Endodermal cell (in vitro differentiated cells): ENCODE data around the gene MRPS35. TPM values are rescaled to one million over a fixed set of nuclear protein-coding genes. Genes with fewer than 3 reads are reported as not detected.
A peak's percentile ranks its signal among the peaks of the same experiment; 100 is the strongest.

Experiments used
- DNase-seq: peaks from one replicate; pipeline ENCODE4 v3.0.0-alpha.2; 2017
- H3K27ac ChIP-seq: 2 replicates; pipeline ENCODE4 v1.5.1; 2013; ENCODE audit warnings: mild to moderate bottlenecking, low read depth, low read length, moderate library complexity
- H3K27me3 ChIP-seq: 2 replicates; pipeline ENCODE4 v1.6.1; 2013; ENCODE audit warnings: mild to moderate bottlenecking, low read length, moderate library complexity; ENCODE audit not compliant: insufficient read depth, control insufficient read depth, poor library complexity, severe bottlenecking
- H3K36me3 ChIP-seq: 2 replicates; pipeline ENCODE4 v1.7.0; 2013; ENCODE audit warnings: mild to moderate bottlenecking, low read length, moderate library complexity; ENCODE audit not compliant: control insufficient read depth, insufficient read depth
- H3K4me1 ChIP-seq: one replicate; pipeline ENCODE4 v1.7.0; 2013; ENCODE audit warnings: low read length; ENCODE audit not compliant: control insufficient read depth, insufficient read depth
- H3K4me3 ChIP-seq: 2 replicates; pipeline ENCODE4 v1.5.1; 2013; ENCODE audit warnings: mild to moderate bottlenecking, low read length, moderate library complexity
- H3K9ac ChIP-seq: 2 replicates; pipeline ENCODE4 v1.6.1; 2013; ENCODE audit warnings: mild to moderate bottlenecking, low read length, moderate library complexity; ENCODE audit not compliant: poor library complexity, severe bottlenecking; ENCODE audit errors: extremely low read depth
- H3K9me3 ChIP-seq: 2 replicates; pipeline ENCODE4 v1.6.1; 2013; ENCODE audit warnings: mild to moderate bottlenecking, low read length, moderate library complexity; ENCODE audit not compliant: control insufficient read depth
- H3K27ac Mint-ChIP-seq: 2 replicates; pipeline ENCODE4 v1.8.0; 2020; ENCODE audit warnings: mixed read lengths
- H3K27me3 Mint-ChIP-seq: 2 replicates; pipeline ENCODE4 v1.8.0; 2021; ENCODE audit warnings: mild to moderate bottlenecking, mixed read lengths; ENCODE audit not compliant: insufficient read depth
- H3K36me3 Mint-ChIP-seq: 2 replicates; pipeline ENCODE4 v1.8.0; 2020; ENCODE audit warnings: low read depth, mixed read lengths
- H3K4me1 Mint-ChIP-seq: 2 replicates; pipeline ENCODE4 v1.8.0; 2020; ENCODE audit warnings: mixed read lengths
- H3K4me3 Mint-ChIP-seq: 2 replicates; pipeline ENCODE4 v1.8.0; 2020; ENCODE audit warnings: mild to moderate bottlenecking, moderate library complexity, mixed read lengths
- H3K9me3 Mint-ChIP-seq: 2 replicates; pipeline ENCODE4 v1.8.0; 2020; ENCODE audit warnings: mild to moderate bottlenecking, mixed read lengths
- WGBS, 2 experiments: methylation state at CpG; one replicate each; pipeline versions ENCODE4 v1.1.5 to v1.1.7; 2013; ENCODE audit warnings: missing lambda C conversion rate in 2 of 2, mixed read lengths in 1 of 2; ENCODE audit not compliant: insufficient coverage in 1 of 2, insufficient read length in 1 of 2; 5-methylcytosine and 5-hydroxymethylcytosine counted together
- total RNA-seq, 2 donors: library from RNA; stranded (reverse); fragmentation: NEBNext Ultra II Directional in 1 of 2; extraction: Animal tissue kit (Norgen Biotek cat#: 25700) in 1 of 2; gene quantifications; 2 replicates in 1 of 2; 3 replicates in 1 of 2; pipeline ENCODE4 v1.2.1, GENCODE V29; 2021
- TF ChIP-seq, protein P1 (sequence below): fragments of 200-600 bp; sonication (generic); conservative IDR thresholded peaks from 2 replicates; pipeline ENCODE4 v1.5.0; 2021; ENCODE audit warnings: antibody characterized with exemption, mild to moderate bottlenecking

Gene MRPS35
- total RNA-seq, 2 donors from 2014 or later, result 33.7 to 62.6 TPM

DNA sequence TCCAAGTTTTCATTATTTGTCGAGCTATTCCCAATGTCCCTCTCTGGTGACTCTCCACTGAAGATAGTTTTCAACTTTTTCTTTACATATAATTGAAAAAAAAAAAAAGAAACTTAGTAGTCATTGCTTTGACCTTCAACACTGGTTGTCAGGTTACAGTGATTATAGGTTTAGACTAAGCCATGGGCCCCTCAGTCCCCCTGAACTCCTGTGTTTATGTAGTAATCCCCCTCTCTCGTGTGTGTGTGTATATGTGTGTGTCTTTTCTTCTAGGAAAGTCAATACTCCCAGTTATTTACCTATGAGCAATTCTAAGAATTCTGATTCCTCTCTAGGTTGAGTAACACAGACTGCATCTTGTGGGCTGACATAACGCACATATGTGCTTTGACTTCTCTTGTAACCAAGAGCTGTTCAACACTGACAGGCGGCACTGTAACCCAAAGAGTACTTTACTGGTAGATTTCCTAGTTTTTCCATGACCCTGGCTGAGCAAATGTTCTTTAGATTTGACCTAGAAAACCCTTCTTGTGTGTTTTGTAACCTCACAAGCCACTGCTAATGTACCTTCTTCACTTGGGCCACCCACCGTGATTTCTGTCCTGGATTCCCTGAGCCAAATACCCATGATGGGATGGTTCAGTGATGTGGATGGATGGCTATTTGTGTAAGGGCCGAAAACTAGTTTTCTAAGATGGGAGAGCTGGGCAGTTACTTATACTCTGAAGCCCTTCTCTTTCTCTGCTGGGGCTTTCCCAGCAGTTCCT is 84.4 kb downstream of the MRPS35 start:
- peaks cover 87% of the 10 kb centered on the region for H3K36me3 ChIP-seq
- H3K36me3 Mint-ChIP-seq, result peaks cover 77% of the 10 kb centered on the region
- H3K4me1 Mint-ChIP-seq, result no peaks in the 10 kb centered on the region
- TF ChIP-seq, protein P1, sequence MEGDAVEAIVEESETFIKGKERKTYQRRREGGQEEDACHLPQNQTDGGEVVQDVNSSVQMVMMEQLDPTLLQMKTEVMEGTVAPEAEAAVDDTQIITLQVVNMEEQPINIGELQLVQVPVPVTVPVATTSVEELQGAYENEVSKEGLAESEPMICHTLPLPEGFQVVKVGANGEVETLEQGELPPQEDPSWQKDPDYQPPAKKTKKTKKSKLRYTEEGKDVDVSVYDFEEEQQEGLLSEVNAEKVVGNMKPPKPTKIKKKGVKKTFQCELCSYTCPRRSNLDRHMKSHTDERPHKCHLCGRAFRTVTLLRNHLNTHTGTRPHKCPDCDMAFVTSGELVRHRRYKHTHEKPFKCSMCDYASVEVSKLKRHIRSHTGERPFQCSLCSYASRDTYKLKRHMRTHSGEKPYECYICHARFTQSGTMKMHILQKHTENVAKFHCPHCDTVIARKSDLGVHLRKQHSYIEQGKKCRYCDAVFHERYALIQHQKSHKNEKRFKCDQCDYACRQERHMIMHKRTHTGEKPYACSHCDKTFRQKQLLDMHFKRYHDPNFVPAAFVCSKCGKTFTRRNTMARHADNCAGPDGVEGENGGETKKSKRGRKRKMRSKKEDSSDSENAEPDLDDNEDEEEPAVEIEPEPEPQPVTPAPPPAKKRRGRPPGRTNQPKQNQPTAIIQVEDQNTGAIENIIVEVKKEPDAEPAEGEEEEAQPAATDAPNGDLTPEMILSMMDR, result no peak
- 91 to 100% methylated on average over 2 to 4 of the region's 6 CpGs for WGBS, 2 experiments
- H3K27ac Mint-ChIP-seq, result no peak overlapping the region
- H3K4me3 Mint-ChIP-seq, result no peak overlapping the region
- H3K27me3 ChIP-seq, result no peaks in the 10 kb centered on the region
- H3K4me3 ChIP-seq, result no peak overlapping the region
- no peak overlapping the region for H3K27ac ChIP-seq
- no peaks in the 10 kb centered on the region for H3K9me3 Mint-ChIP-seq
- DNase-seq, result peak; percentile 33
- H3K9me3 ChIP-seq, result no peaks in the 10 kb centered on the region
- H3K9ac ChIP-seq, result no peak overlapping the region
- no peaks in the 10 kb centered on the region for H3K27me3 Mint-ChIP-seq
- H3K4me1 ChIP-seq, result no peaks in the 10 kb centered on the region

- Histone ChIP-seq H3K9ac (no peak overlapping the region), H3K27me3 (no peaks in the 10 kb centered on the region), H3K4me1 (no peaks in the 10 kb centered on the region), H3K36me3 (peaks cover 81% of the 10 kb centered on the region), H3K27ac (no peak overlapping the region), H3K4me3 (no peak overlapping the region), H3K9me3 (no peaks in the 10 kb centered on the region)
- Mint-ChIP-seq H3K27me3 (no peaks in the 10 kb centered on the region), H3K9me3 (no peaks in the 10 kb centered on the region), H3K27ac (peak overlapping the region; percentile 30), H3K36me3 (peaks cover 73% of the 10 kb centered on the region), H3K4me3 (no peak overlapping the region), H3K4me1 (no peaks in the 10 kb centered on the region)
- DNase-seq, result no peak
- TF ChIP-seq, protein P1, result no peak
- WGBS, 2 experiments, result 92% methylated on average over 4 to 7 of the region's 7 CpGs
Observed at GRCh38 chr12:27796128-27796527, 85.5 kb downstream of the MRPS35 start.

GRCh38 chr12:27797301-27798025 is 86.8 kb downstream of the MRPS35 start:
- Histone ChIP-seq H3K27ac (no peak overlapping the region), H3K9me3 (no peaks in the 10 kb centered on the region), H3K4me3 (no peak overlapping the region), H3K36me3 (peaks cover 69% of the 10 kb centered on the region), H3K9ac (no peak overlapping the region), H3K27me3 (no peaks in the 10 kb centered on the region), H3K4me1 (no peaks in the 10 kb centered on the region)
- Mint-ChIP-seq H3K27me3 (no peaks in the 10 kb centered on the region), H3K4me3 (no peak overlapping the region), H3K4me1 (no peaks in the 10 kb centered on the region), H3K9me3 (no peaks in the 10 kb centered on the region), H3K36me3 (peaks cover 61% of the 10 kb centered on the region), H3K27ac (peak overlapping the region; percentile 33)
- 95 to 96% methylated on average over 19 to 23 of the region's 24 CpGs for WGBS, 2 experiments
- TF ChIP-seq, protein P1, result no peak
- no peak for DNase-seq
